Mucosa of descending colon (tissue), 3 donors: ENCODE measurements around the gene RNPC3. TPM values are rescaled to one million over a fixed set of nuclear protein-coding genes. Genes with fewer than 3 reads are reported as not detected.
"Not testable (repeated sequence)": the region's sequence is repeated elsewhere in the genome, so short reads cannot be mapped to it uniquely, and the experiment has no call there.

Source experiments
- ATAC-seq: fragments of 200-7000 bp; cut with Tn5 transposase; one replicate; pipeline ENCODE4 v1.9.1; 2020; ENCODE audit warnings: mild to moderate bottlenecking, moderate library complexity
- DNase-seq, 3 donors: peaks; one replicate each; pipeline ENCODE4 v3.0.0-alpha.2; 2020
- H3K36me3 ChIP-seq: fragments of 200-600 bp; one replicate; pipeline ENCODE4 v1.8.0; 2021; ENCODE audit warnings: low read depth, mild to moderate bottlenecking
- H3K4me1 ChIP-seq: fragments of 200-600 bp; one replicate; pipeline ENCODE4 v1.8.0; 2021; ENCODE audit warnings: low read depth, mild to moderate bottlenecking
- H3K4me3 ChIP-seq: fragments of 200-600 bp; one replicate; pipeline ENCODE4 v1.8.0; 2021; ENCODE audit warnings: mild to moderate bottlenecking
- H3K9me3 ChIP-seq: fragments of 200-600 bp; one replicate; pipeline ENCODE4 v1.8.0; 2021; ENCODE audit warnings: mild to moderate bottlenecking
- intact Hi-C, 2 donors: fragments of 100-400 bp; cut with DNase I in 1 of 2; cut with micrococcal nuclease in 1 of 2; formaldehyde crosslinking; loops; one replicate each; pipeline versions ENCODE4 v1.11.0 to v1.11.1; 2022; cut with DNase I, micrococcal nuclease
- total RNA-seq, 3 donors: library from RNA; stranded (reverse); fragmentation: NEBNext Ultra II Directional in 2 of 3; extraction: Animal tissue kit (Norgen Biotek cat#: 25700) in 2 of 3; gene quantifications; one replicate each; pipeline versions ENCODE4 v1.2.1 to v1.2.4, GENCODE V29; 2021 to 2023
- TF ChIP-seq, protein P1 (sequence below): fragments of 200-600 bp; IDR thresholded peaks from one replicate; pipeline ENCODE4 v1.8.0; 2022; ENCODE audit warnings: antibody characterized with exemption, mild to moderate bottlenecking
- donor health status: DM: no; HTN: no; CAD: no; lungs with moderate emphysema.
- donor health status: DM: no; HTN: no; CAD: no.
- donor health status: DM: no; HTN: yes; CAD: no.

The RNPC3 gene
- total RNA-seq, 3 donors from 2014 or later, result 25.0 to 37.4 (median 32.2) TPM

DNA sequence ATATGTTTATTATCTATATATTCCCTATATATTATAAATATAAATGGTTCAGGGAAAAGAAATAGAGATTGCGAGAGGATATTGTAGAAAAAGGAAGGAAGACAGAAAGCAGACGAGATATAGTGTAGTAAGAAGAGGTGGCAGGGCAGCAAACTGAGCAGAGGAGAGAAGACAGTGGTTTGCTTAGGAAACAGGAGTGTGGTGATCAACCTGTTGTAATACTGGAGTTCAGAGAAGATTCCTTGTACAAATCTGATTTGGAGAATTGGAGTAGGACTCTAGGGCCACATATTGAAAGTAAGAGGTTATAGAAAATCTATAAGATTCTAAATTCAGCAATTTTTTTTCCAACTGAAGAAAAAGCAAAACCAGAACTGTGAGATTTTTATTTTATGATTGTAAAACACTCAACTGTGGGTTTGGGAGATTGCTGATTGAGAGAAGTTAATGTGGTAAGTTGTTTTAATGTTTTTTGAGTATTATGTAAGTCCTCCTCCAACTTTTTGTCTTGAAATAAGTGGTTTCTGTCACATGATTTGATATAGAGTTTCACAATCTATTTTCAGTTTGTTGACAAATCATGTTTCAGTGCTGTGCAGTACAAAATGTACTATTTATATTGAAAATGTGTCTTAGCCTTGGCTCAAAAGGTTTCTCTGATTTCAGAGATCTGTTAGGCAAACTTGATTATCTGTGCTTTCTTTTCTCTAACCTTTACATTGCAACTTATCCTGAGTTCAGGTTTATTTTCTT is 36.3 kb downstream of the RNPC3 start:
- H3K9me3 ChIP-seq, result no peaks in the 10 kb centered on the region
- ATAC-seq (no peak), DNase-seq (no peak)
- no peaks in the 10 kb centered on the region for H3K4me1 ChIP-seq
- no peak overlapping the region for H3K4me3 ChIP-seq
- intact Hi-C loops, result no loop called here
- TF ChIP-seq, protein P1, sequence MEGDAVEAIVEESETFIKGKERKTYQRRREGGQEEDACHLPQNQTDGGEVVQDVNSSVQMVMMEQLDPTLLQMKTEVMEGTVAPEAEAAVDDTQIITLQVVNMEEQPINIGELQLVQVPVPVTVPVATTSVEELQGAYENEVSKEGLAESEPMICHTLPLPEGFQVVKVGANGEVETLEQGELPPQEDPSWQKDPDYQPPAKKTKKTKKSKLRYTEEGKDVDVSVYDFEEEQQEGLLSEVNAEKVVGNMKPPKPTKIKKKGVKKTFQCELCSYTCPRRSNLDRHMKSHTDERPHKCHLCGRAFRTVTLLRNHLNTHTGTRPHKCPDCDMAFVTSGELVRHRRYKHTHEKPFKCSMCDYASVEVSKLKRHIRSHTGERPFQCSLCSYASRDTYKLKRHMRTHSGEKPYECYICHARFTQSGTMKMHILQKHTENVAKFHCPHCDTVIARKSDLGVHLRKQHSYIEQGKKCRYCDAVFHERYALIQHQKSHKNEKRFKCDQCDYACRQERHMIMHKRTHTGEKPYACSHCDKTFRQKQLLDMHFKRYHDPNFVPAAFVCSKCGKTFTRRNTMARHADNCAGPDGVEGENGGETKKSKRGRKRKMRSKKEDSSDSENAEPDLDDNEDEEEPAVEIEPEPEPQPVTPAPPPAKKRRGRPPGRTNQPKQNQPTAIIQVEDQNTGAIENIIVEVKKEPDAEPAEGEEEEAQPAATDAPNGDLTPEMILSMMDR, result no peak
- H3K36me3 ChIP-seq, result no peaks in the 10 kb centered on the region

DNA sequence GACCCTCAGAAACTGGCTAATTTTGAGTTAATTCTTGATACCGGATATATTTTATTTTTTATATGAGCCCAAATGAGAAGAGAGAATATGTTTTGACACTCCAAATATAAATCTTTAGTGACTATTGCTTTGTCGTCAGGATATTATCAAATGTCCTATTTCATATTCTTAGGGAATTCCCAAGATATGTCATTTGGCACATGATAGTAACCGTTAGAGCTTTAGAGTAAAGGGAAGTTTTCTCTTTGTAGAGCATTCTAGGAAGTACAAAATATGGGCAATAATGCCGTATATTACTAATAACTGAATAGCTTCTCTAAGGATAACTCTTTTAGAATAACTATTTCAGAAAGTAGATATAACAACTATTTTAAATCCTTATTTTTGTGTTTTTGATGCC is 37.6 kb downstream of the RNPC3 start:
- Histone ChIP-seq H3K9me3 (no peaks in the 10 kb centered on the region), H3K4me3 (no peak overlapping the region), H3K4me1 (no peaks in the 10 kb centered on the region), H3K36me3 (no peaks in the 10 kb centered on the region)
- TF ChIP-seq, protein P1, result no peak
- ATAC-seq (no peak), DNase-seq (no peak)
- intact Hi-C loops, result no loop called here

DNA sequence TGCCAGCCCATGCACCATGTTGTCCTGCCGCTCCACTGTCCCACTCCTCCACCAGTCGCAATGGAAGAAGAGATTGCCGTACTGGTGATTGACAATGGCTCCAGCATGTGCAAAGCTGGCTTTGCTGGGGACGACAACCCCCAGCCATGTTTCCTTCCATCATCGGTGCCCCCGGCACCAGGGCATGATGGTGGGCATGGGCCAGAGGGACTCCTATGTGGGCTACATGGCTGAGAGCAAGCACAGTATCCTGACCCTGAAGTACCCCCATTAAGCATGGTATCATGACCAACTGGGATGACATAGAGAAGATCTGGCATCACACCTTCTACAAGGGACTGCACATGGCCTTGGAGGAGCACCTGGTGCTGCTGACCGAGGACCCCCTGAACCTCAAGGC is 44.0 kb downstream of the RNPC3 start:
- no peaks in the 10 kb centered on the region for H3K36me3 ChIP-seq
- H3K4me1 ChIP-seq, result no peaks in the 10 kb centered on the region
- H3K9me3 ChIP-seq, result no peaks in the 10 kb centered on the region
- intact Hi-C loops, result no loop called here
- TF ChIP-seq, protein P1, result no peak
- no peak overlapping the region for H3K4me3 ChIP-seq
- DNase-seq (no peak), ATAC-seq (no peak)

DNA sequence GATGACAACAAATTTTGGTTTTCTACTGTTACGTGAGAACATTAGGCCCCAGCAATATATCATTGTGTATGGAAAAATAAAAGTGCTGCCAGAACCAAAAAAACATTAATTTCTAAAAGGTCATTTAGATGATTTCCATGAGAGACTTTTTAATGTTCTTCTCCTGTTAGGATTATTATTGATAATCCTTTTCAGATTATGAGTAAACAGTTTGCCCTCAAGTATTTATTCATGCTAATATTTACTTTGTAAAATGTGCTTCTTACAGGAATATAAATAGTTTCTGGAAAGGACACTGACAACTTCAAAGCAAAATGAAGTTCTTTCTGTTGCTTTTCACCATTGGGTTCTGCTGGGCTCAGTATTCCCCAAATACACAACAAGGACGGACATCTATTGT is 45.8 kb downstream of the RNPC3 start, which contains the start of gene AMY2B:
Gene AMY2B (plus strand): TSS at position 301 of the 400 bp plus-strand sequence. CDS start 14 bp downstream, at position 315.
- H3K36me3 ChIP-seq, H3K9me3 ChIP-seq, H3K4me3 ChIP-seq, intact Hi-C loops, ATAC-seq, H3K4me1 ChIP-seq, DNase-seq: not testable (repeated sequence)

DNA sequence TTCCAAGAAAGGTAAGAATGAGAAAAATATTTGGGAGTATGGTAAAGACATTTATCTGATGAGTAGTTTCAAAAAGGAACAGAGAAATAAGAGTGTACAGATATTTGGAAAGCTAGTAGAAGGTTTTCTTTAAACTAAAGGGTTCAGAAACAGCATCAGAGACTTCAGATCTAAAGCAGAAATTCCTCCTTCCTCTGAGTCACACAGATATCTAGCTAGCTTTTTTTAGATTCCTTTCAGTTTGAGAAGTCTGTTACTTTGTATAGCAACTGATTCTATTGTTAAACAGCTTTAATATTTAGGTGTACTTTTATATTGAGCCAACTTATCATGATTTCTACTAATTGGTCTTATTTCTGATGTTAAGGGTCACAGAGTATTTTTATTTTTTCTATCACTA is 50.6 kb downstream of the RNPC3 start:
- H3K4me3 ChIP-seq, result no peak overlapping the region
- intact Hi-C loops, result no loop called here
- ATAC-seq (no peak), DNase-seq (no peak)
- H3K36me3 ChIP-seq, result no peaks in the 10 kb centered on the region
- H3K4me1 ChIP-seq, result no peaks in the 10 kb centered on the region
- no peaks in the 10 kb centered on the region for H3K9me3 ChIP-seq
- TF ChIP-seq, protein P1, result no peak

DNA sequence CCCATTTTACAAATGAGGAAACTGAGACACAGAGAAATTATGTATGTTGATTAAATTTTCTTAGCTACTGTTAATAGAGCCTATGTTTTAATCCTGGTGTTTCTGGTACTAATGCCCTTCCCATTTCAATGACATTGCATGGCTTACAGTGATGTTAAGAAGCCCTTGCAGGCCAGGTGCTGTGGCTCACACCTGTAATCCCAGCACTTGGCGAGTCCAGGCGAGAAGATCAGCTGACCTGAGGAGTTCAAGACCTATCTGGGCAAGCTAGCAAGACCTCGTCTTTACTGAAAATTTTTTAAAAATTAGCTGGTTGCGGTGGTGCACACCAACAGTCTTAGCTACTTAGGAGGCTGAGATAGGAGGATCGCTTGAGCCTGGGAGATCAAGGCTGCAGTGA is 51.3 kb downstream of the RNPC3 start:
- ATAC-seq, intact Hi-C loops, H3K36me3 ChIP-seq, H3K9me3 ChIP-seq, H3K4me1 ChIP-seq, H3K4me3 ChIP-seq, DNase-seq: not testable (repeated sequence)

DNA sequence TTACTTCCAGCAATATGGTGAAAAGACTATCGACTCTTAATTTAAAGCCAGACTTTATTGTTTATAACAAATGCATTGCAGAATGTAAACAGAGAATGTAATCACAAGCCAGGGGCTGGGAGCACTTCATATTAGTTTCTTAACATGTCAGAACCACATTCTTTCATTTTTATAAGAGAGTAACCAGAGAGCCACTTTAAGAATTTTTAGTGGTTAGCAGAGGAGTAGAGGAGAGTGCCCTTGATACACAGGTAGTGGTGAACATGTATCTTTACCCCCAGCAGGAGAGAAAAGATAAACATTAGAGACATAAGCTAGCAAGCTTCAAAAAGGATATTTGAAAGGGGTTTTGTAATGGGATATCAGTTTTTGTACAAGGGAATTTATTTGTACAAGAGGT is 57.0 kb downstream of the RNPC3 start:
- DNase-seq, result no peak
- Histone ChIP-seq H3K36me3 (no peaks in the 10 kb centered on the region), H3K4me3 (no peak overlapping the region), H3K4me1 (no peaks in the 10 kb centered on the region), H3K9me3 (no peaks in the 10 kb centered on the region)
- no peak for ATAC-seq
- intact Hi-C loops, result no loop called here
- TF ChIP-seq, protein P1, result no peak
